HG02938 (cell line): Measurements from ENCODE around the gene TRIM72.
"Not testable (repeated sequence)": the region's sequence is repeated elsewhere in the genome, so short reads cannot be mapped to it uniquely, and the experiment has no call there.

Source experiments
- ATAC-seq: cut with Tn5 transposase; IDR thresholded peaks from one replicate; pipeline ENCODE4 v1.9.1; 2021; ENCODE audit warnings: mild to moderate bottlenecking, moderate library complexity; ENCODE audit not compliant: unreplicated experiment

Gene TRIM72

GRCh38 chr16:31190818-31191444 lies 23.0 kb upstream of the TRIM72 start:
- no peak for ATAC-seq

GRCh38 chr16:31191697-31192428 lies 22.1 kb upstream of the TRIM72 start:
- ATAC-seq: no peak

- no peak for ATAC-seq
Observed at GRCh38 chr16:31192856-31193642, 20.9 kb upstream of the TRIM72 start.

GRCh38 chr16:31193874-31194273 lies 20.0 kb upstream of the TRIM72 start:
- ATAC-seq: no peak

- no peak for ATAC-seq
Observed at GRCh38 chr16:31194898-31195297, 19.0 kb upstream of the TRIM72 start.

GRCh38 chr16:31195861-31196260 lies 18.1 kb upstream of the TRIM72 start:
- ATAC-seq: not testable (repeated sequence)

GRCh38 chr16:31196324-31197088 lies 17.4 kb upstream of the TRIM72 start:
- no peak for ATAC-seq

- no peak for ATAC-seq
Observed at GRCh38 chr16:31198207-31198882, 15.6 kb upstream of the TRIM72 start.

- ATAC-seq: no peak
Observed at GRCh38 chr16:31199430-31200041, 14.4 kb upstream of the TRIM72 start.

GRCh38 chr16:31200111-31200510 lies 13.8 kb upstream of the TRIM72 start:
- not testable (repeated sequence) for ATAC-seq

GRCh38 chr16:31200821-31201568 lies 12.9 kb upstream of the TRIM72 start:
- ATAC-seq: no peak

- no peak for ATAC-seq
Observed at GRCh38 chr16:31201582-31202413, 12.1 kb upstream of the TRIM72 start.

GRCh38 chr16:31202414-31203375 lies 11.2 kb upstream of the TRIM72 start, which contains the start of gene PYCARD:
Gene PYCARD (minus strand): TSS chr16:31202760. CDS start chr16:31202690, 70 bp downstream.
- ATAC-seq: no peak

- no peak for ATAC-seq
Observed at GRCh38 chr16:31204871-31205666, 8.8 kb upstream of the TRIM72 start.

GRCh38 chr16:31206776-31207175 lies 7.1 kb upstream of the TRIM72 start:
- ATAC-seq: no peak

- no peak for ATAC-seq
Observed at GRCh38 chr16:31213342-31213741, 577 bp upstream of the TRIM72 start.
